Activated T-helper 9 cell treated with anti-CD3 and anti-CD28 coated beads, Interleukin-2, amount 50 U/mL, for 16 hours (primary cell): Measurements from ENCODE around the gene KRTAP10-3.

Source experiments
- DNase-seq: peaks from one replicate; pipeline ENCODE4 v3.0.0-alpha.2; 2020; ENCODE audit warnings: low read depth

The KRTAP10-3 gene

GRCh38 chr21:44547656-44548331 lies 10.8 kb downstream of the KRTAP10-3 start:
- no peak for DNase-seq

DNA sequence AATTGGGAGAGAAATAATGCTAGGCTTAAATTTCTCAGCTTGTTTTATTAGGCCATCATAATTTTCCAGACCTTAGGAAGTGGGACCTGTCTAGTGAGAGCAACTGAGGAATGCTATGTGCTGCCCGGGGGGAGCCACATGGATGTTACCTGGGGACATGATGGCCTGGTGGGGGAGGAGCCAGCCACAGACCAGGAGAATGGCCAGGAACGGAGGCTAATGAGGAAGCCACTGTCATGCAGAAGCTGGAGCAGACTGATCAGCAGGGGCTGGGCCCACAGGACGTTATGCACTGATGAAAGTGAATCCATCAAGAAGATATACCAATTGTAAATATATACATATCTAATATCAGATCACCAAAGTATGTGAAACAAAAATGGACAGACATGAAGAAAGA lies 14.0 kb downstream of the KRTAP10-3 start:
- no peak for DNase-seq

DNA sequence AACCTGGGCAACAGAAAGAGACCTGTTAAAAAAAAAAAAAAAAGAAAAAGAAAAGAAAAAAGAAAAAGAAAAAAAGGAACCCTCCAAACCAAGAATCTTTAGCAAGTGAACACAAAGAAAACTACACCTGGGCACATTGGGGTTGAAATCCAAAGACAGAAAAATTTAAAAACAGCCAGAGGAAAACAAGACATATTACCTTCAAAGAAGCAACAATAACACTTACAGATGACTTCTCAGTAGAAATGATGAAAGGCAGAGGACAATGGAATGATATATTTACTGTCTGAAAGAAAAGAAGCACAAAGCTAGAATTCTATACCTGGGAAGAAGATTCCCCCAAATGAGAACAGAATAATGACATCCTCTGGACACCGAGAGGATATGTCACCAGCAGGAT lies 15.9 kb downstream of the KRTAP10-3 start:
- DNase-seq: no peak

DNA sequence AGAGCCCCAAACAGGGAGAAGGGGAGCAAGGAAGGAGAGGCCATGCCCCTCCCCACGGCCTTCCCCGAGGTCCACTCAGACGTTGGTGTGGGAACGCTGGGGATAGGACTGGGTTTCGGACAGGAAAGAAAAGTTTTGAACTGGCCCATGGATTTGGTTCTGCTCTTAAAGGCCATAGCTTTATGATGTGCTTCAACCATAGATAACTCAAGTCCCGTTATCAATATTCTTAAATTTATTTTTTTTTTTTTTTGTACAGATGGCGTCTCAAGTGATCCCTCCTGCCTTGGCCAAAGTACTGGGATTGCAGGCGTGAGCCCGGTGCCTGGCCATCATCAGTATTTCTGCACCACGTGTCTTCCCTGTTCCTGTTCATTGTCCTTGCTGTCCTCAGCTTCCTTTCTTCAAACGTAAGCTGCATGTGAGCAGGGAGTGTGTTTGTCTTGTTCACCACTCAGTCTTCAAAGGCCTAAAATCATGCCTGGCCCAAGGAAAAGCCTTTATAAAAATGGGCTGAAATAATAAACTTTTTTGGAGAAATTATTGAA lies 17.8 kb downstream of the KRTAP10-3 start:
- no peak for DNase-seq

GRCh38 chr21:44539991-44540666 lies 18.5 kb downstream of the KRTAP10-3 start, which contains the start of gene KRTAP10-1:
Gene KRTAP10-1 (minus strand): TSS chr21:44540195. CDS start chr21:44540150, 45 bp downstream.
- no peak for DNase-seq

- no peak for DNase-seq
Observed at GRCh38 chr21:44539046-44539445, 19.5 kb downstream of the KRTAP10-3 start.

GRCh38 chr21:44537930-44538911 lies 20.4 kb downstream of the KRTAP10-3 start:
- DNase-seq: no peak

DNA sequence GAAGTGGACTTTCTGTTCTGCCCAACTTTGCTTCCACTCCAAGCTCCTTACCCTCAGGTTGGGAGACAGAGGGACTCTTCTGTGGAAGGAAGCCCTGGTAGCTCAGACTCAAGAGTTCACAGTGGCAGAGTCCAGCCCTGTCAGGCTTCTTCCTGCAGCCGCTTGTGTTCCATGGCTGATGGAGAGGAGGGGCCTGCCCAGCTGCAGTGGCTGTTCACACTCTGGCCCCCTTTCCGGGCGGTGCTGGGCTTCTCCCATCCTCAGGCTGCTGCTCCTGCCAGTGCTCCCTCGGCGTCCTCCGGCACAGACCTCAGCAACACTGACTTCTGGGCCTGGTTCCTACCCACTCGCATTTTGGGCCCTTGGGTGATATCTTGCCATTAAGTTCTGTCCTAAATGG lies 22.6 kb downstream of the KRTAP10-3 start:
- DNase-seq: no peak

GRCh38 chr21:44534688-44535087 lies 23.9 kb downstream of the KRTAP10-3 start:
- DNase-seq: no peak

- DNase-seq: no peak
Observed at GRCh38 chr21:44533891-44534627, 24.5 kb downstream of the KRTAP10-3 start.

- DNase-seq: no peak
Observed at GRCh38 chr21:44533121-44533890, 25.3 kb downstream of the KRTAP10-3 start.

DNA sequence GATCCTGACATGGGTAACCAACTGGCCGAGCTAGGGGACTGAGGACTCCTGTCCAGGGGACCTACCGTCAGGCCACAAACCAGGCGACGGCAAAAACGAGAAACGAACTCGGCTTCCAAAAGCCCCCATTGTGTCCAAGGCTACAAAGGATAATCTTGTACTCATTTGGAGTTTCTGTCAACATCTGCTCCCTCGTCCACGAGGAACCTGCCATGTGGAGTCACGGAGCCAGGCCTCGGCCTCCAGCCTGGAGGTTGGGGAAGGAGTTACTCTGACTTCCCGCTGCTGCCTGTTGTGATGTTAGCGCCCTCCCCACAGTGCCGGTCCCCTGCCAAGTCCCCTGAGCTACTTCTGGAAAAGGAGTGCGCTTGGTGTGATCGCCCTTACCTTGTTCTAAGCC lies 25.9 kb downstream of the KRTAP10-3 start:
- no peak for DNase-seq

- DNase-seq: no peak
Observed at GRCh38 chr21:44531606-44532564, 26.7 kb downstream of the KRTAP10-3 start.

- no peak for DNase-seq
Observed at GRCh38 chr21:44530903-44531605, 27.5 kb downstream of the KRTAP10-3 start.

GRCh38 chr21:44530221-44530902 lies 28.2 kb downstream of the KRTAP10-3 start:
- no peak for DNase-seq

- DNase-seq: no peak
Observed at GRCh38 chr21:44529503-44530125, 29.0 kb downstream of the KRTAP10-3 start.

DNA sequence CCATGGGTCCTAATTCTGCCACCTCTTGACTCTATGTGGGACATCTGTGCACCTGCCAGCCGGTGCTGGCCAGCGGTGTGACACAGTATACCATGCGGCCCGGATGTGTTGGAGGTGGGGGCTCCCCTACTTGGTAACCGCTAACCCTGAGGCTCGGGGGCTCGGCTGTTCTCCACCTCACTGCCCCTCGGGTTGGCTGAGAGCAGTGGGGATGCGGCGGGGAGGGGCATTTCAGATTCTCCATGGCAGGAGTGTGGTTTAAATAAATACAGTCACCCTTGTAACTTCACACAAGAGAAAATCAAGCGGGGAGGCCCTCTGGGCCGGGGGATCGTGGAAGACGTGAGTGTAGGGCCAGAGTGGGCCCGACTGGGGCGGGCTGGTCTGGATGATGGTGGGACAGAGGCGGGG lies 29.6 kb downstream of the KRTAP10-3 start:
- DNase-seq: no peak

DNA sequence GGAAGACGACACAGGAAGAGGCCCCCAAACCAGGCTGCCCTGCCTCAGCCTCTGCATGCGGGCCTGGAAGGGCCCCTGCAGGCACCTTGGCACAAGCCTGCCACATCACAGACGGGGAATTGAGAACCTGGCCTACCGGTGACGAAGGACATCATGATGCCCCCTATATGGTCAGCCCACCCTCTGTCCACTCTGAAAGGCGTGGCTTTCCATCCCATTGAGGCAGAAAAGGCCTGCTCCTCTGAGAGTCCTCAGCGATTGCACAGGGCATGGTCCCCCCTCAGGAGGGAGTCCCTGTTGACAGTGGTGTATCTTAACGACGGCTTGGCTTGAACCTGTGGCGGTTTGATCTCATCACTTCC lies 30.0 kb downstream of the KRTAP10-3 start:
- DNase-seq: no peak
